Measurements from ENCODE around the gene EDNRA.

- no peak for TF ChIP-seq CTCF (conservative IDR thresholded peaks at IDR 0.05; ENCODE audit: low read depth, low read length)
- TF ChIP-seq RFX5 (IDR thresholded peaks at IDR 0.05; ENCODE audit: low read depth, low read length): no peak
- TF ChIP-seq RCOR1 (IDR thresholded peaks at IDR 0.05; ENCODE audit: insufficient replicate concordance, low read length): no peak
- TF ChIP-seq POLR2A (IDR thresholded peaks at IDR 0.05; ENCODE audit: low read depth, low read length): no peak
- no peak for TF ChIP-seq CEBPB (IDR thresholded peaks at IDR 0.05; ENCODE audit: low read depth, low read length)
- TF ChIP-seq CHD1 (IDR thresholded peaks at IDR 0.05; ENCODE audit: low read depth, low read length): no peak
- no peak for TF ChIP-seq MAFK (IDR thresholded peaks at IDR 0.05; ENCODE audit: low read depth, low read length)
- TF ChIP-seq BHLHE40 (IDR thresholded peaks at IDR 0.05; ENCODE audit: low read depth, low read length): no peak
- no peak for TF ChIP-seq RAD21 (IDR thresholded peaks at IDR 0.05; ENCODE audit: low read length)
- TF ChIP-seq SMC3 (IDR thresholded peaks at IDR 0.05; ENCODE audit: low read depth, low read length): no peak
- no peak for TF ChIP-seq USF2 (IDR thresholded peaks at IDR 0.05; ENCODE audit: low read depth, low read length)
Measured at GRCh38 chr4:147524601-147525000, 43.7 kb downstream of the EDNRA start.

Measured in IMR-90 (cell line).